GM21367 (cell line): ENCODE measurements around the gene GSC2.

Source experiments
- ATAC-seq: cut with Tn5 transposase; IDR thresholded peaks from one replicate; pipeline ENCODE4 v1.9.1; 2021; ENCODE audit not compliant: unreplicated experiment

GSC2 gene

GRCh38 chr22:19134176-19134831, 15.8 kb downstream of the GSC2 start:
- no peak for ATAC-seq

GRCh38 chr22:19133561-19133960, 16.5 kb downstream of the GSC2 start:
- ATAC-seq: no peak

GRCh38 chr22:19132693-19133400, 17.2 kb downstream of the GSC2 start:
- ATAC-seq: no peak

GRCh38 chr22:19132153-19132552, 17.9 kb downstream of the GSC2 start:
- no peak for ATAC-seq

GRCh38 chr22:19131685-19132015, 18.4 kb downstream of the GSC2 start:
- ATAC-seq: no peak

- ATAC-seq: no peak
Observed at GRCh38 chr22:19130959-19131684, 19.0 kb downstream of the GSC2 start, which contains the start of gene TSSK2. TSS of gene TSSK2 (plus strand) at chr22:19131308. CDS start at chr22:19131400, 92 bp downstream.

GRCh38 chr22:19129871-19130270, 20.2 kb downstream of the GSC2 start:
- no peak for ATAC-seq

- ATAC-seq: no peak
Observed at GRCh38 chr22:19128946-19129727, 21.0 kb downstream of the GSC2 start.

GRCh38 chr22:19128009-19128401, 22.1 kb downstream of the GSC2 start:
- ATAC-seq: no peak

GRCh38 chr22:19127329-19128008, 22.6 kb downstream of the GSC2 start:
- no peak for ATAC-seq

- no peak for ATAC-seq
Observed at GRCh38 chr22:19126309-19127273, 23.5 kb downstream of the GSC2 start.

GRCh38 chr22:19125474-19126308, 24.4 kb downstream of the GSC2 start:
- ATAC-seq: no peak

GRCh38 chr22:19125011-19125410, 25.1 kb downstream of the GSC2 start:
- ATAC-seq: no peak

GRCh38 chr22:19124377-19124776, 25.7 kb downstream of the GSC2 start:
- no peak for ATAC-seq

- no peak for ATAC-seq
Observed at GRCh38 chr22:19123936-19124335, 26.2 kb downstream of the GSC2 start.

- no peak for ATAC-seq
Observed at GRCh38 chr22:19122752-19123492, 27.2 kb downstream of the GSC2 start.

GRCh38 chr22:19122143-19122751, 27.8 kb downstream of the GSC2 start, which contains the start of gene DGCR2:
TSS of gene DGCR2 (minus strand) at chr22:19122412. CDS start at chr22:19122206, 206 bp downstream.
- ATAC-seq: peak; percentile 66
